Esophagus (tissue), 2 donors: ENCODE measurements around the gene RBM38. TPM values are rescaled to one million over a fixed set of nuclear protein-coding genes. Genes with fewer than 3 reads are reported as not detected.
"Not testable (repeated sequence)": the region's sequence is repeated elsewhere in the genome, so short reads cannot be mapped to it uniquely, and the experiment has no call there.

Experiments
- H3K27ac ChIP-seq, 2 donors: one replicate each; pipeline ENCODE4 v1.5.1; 2013; ENCODE audit warnings: low read depth in 2 of 2, mild to moderate bottlenecking in 2 of 2, inconsistent platforms in 1 of 2, low read length in 1 of 2, moderate library complexity in 1 of 2
- H3K27me3 ChIP-seq, 2 donors: one replicate each; pipeline ENCODE4 v1.6.1; 2013; ENCODE audit warnings: low read length in 2 of 2, control low read depth in 1 of 2, mild to moderate bottlenecking in 1 of 2; ENCODE audit not compliant: insufficient read depth in 2 of 2, control insufficient read depth in 1 of 2
- H3K36me3 ChIP-seq, 2 donors: one replicate each; pipeline ENCODE4 v1.6.1; 2013; ENCODE audit warnings: low read length in 1 of 2; ENCODE audit not compliant: control insufficient read depth in 2 of 2, insufficient read depth in 2 of 2
- H3K4me1 ChIP-seq, 2 donors: one replicate each; pipeline ENCODE4 v1.6.1; 2013; ENCODE audit warnings: low read length in 1 of 2; ENCODE audit not compliant: control insufficient read depth in 2 of 2, insufficient read depth in 2 of 2
- H3K4me3 ChIP-seq, 2 donors: one replicate each; pipeline ENCODE4 v1.5.1; 2013; ENCODE audit warnings: low read length in 2 of 2, mild to moderate bottlenecking in 2 of 2, low read depth in 1 of 2, moderate library complexity in 1 of 2
- H3K9me3 ChIP-seq, 2 donors: one replicate each; pipeline ENCODE4 v1.6.1; 2013; ENCODE audit warnings: mild to moderate bottlenecking in 2 of 2, low read depth in 1 of 2, low read length in 1 of 2, moderate library complexity in 1 of 2; ENCODE audit not compliant: control insufficient read depth in 2 of 2, insufficient read depth in 1 of 2
- WGBS, 2 donors: extraction: QIAGEN DNeasy Blood & Tissue Kit; methylation state at CpG; one replicate each; pipeline ENCODE4 v1.1.7; 2013; 5-methylcytosine and 5-hydroxymethylcytosine counted together
- polyA plus RNA-seq, 2 donors: library from polyadenylated mRNA; stranded (reverse); fragments of 200-250 nt; gene quantifications; one replicate each; pipeline ENCODE4 v1.2.3, GENCODE V29; 2013
- donor health status: healthy with polysubstance abuse.
- donor health status: Bipolar disorder and iron deficiency.

RBM38 gene
- polyA plus RNA-seq: 10 to 100 TPM; 10.9 to 13.8 TPM

DNA sequence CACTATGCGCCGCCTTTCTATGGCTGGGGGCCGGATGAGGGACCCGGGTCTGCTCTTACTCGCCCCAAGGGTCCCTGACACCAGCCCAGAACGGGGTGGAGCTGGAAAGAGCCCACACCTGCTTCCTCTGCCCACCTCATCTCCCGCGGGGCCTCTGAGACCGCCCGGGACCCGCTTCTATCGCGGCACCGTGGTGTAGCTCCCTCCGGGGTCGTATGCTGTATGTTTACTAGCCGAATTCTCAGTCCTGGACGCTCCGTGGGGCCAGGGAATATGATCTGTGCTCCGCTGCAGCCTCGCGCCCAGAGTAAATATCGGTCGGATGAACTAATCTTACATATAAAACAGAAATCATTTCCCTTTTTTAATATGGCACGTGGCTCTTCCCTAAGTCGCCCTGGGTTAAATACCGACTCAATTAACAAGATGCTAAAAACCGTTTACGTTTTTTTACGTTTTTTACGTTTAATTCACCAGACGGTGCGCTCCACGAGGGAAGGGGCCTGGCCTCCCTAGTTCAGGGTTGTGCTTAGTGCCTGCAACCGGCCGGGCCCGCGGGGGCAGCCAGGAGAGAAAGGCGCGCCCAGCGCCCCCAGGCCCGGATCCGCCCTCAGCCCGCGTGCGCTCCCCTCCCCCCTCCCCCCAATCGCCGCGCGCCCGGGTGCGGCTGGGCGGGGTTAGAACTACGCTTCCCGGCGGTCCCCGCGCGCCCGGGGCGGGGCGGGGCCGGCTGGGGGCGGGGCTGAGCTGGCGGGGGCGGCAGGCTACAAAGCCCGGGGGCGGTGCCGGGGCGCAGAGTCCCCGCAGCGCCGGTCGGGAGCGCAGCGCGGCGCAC lies at the start of gene RBM38:
Gene RBM38 (plus strand): TSS at position 793 of the 835 bp plus-strand sequence. CDS start 186 bp downstream, outside the sequence.
- 21 to 24% methylated on average over 71 to 78 of the region's 78 CpGs for WGBS, 2 donors
- H3K4me1 ChIP-seq: peaks cover 5 to 21% of the 10 kb centered on the region in 2 donors

DNA sequence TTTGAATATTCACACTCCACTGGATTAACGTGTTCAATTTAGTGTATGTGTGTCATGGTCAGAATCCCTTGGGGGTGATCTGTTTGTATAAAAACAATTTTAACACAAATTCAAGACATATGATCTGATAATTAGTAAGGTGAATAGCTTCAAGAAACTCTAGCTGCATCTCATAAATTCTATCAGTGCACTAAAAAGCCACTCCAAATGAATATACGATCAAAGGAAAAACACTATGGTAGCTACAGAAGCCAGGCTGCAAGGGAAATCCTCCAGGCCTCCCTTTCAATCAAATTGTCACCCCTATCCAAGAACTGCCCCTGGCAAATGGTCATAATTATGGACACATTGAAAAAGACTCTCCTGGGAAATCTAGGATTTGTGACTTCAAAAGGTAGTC lies 49.5 kb upstream of the RBM38 start:
- H3K4me3 ChIP-seq: no peak overlapping the region
- H3K9me3 ChIP-seq: no peaks in the 10 kb centered on the region
- no peak overlapping the region for H3K27ac ChIP-seq
- H3K4me1 ChIP-seq: no peaks in the 10 kb centered on the region
- H3K36me3 ChIP-seq: no peaks in the 10 kb centered on the region
- no peaks in the 10 kb centered on the region for H3K27me3 ChIP-seq
- WGBS, 2 donors: 77 to 83% methylated on average over 2 of the region's 2 CpGs

More for the DNA sequence above, at the start of gene RBM38:
- peak within 1 kb of the TSS; percentile 64 to 80 for H3K4me3 ChIP-seq
- peak within 1 kb of the TSS; percentile 80 to 85 for H3K27ac ChIP-seq
- peaks cover 5 to 6% of the 10 kb centered on the region in 2 donors for H3K36me3 ChIP-seq
- no peaks in the 10 kb centered on the region for H3K27me3 ChIP-seq
- no peaks in the 10 kb centered on the region for H3K9me3 ChIP-seq

- H3K36me3 ChIP-seq: no peaks in the 10 kb centered on the region
- H3K4me1 ChIP-seq: no peaks in the 10 kb centered on the region
- no peak overlapping the region for H3K27ac ChIP-seq
- 48 to 60% methylated on average over 2 of the region's 2 CpGs for WGBS, 2 donors
- no peak overlapping the region for H3K4me3 ChIP-seq
- no peaks in the 10 kb centered on the region for H3K9me3 ChIP-seq
- H3K27me3 ChIP-seq: no peaks in the 10 kb centered on the region
Observed at GRCh38 chr20:57342829-57343228, 48.4 kb upstream of the RBM38 start.

DNA sequence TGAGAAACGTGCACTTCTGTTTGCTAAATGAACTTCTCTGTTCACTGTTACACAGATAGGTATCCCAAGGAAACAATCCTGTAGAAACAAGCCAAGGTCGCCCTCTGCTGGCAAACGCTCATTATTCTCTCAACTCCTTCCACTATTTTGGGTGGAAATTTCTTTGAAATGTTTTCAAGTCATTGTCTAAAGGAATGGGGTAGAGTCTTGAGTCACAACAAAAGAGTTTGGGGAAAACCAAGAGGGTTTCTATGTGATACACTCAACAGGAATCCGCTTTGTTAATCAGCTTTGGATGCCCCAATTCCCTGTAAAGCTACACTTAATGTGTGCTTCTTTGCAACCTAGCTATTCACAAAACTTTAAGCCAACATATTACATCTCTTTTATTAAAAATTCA lies 44.7 kb upstream of the RBM38 start:
- Histone ChIP-seq H3K9me3 (no peaks in the 10 kb centered on the region), H3K27ac (no peak overlapping the region), H3K36me3 (no peaks in the 10 kb centered on the region), H3K4me3 (no peak overlapping the region), H3K4me1 (no peaks in the 10 kb centered on the region), H3K27me3 (no peaks in the 10 kb centered on the region)
- 1% methylated on average over 4 of the region's 4 CpGs for WGBS, 2 donors

DNA sequence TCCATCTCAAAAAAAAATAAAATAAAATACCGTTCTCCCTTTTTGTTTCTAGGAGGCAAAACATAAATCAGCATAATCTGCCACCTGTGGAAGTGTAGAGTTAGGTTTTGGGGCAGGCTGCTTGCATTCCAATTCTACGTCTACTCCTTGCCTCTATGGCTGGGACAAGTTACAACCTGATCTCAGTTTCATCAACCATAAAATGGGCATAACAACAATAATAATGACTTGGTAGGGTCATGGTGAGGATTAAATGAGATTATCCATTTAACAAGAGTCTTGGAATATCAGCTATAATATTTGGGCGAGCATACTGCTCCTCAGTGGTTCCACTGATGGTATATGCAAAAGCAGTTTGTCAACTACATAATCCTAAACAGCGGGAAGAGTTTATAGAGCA lies 43.8 kb upstream of the RBM38 start:
- Histone ChIP-seq H3K9me3 (no peaks in the 10 kb centered on the region), H3K27me3 (no peaks in the 10 kb centered on the region), H3K36me3 (no peaks in the 10 kb centered on the region), H3K27ac (no peak overlapping the region), H3K4me1 (peaks cover 2 to 5% of the 10 kb centered on the region in 2 donors), H3K4me3 (no peak overlapping the region)
- 63 to 67% methylated on average over 4 of the region's 4 CpGs for WGBS, 2 donors

- H3K4me3 ChIP-seq, H3K4me1 ChIP-seq, H3K27me3 ChIP-seq, H3K27ac ChIP-seq, H3K9me3 ChIP-seq, H3K36me3 ChIP-seq: not testable (repeated sequence)
- WGBS, 2 donors: 76 to 80% methylated on average over 25 to 47 of the region's 47 CpGs
Observed at GRCh38 chr20:57348200-57348921, 42.8 kb upstream of the RBM38 start.

DNA sequence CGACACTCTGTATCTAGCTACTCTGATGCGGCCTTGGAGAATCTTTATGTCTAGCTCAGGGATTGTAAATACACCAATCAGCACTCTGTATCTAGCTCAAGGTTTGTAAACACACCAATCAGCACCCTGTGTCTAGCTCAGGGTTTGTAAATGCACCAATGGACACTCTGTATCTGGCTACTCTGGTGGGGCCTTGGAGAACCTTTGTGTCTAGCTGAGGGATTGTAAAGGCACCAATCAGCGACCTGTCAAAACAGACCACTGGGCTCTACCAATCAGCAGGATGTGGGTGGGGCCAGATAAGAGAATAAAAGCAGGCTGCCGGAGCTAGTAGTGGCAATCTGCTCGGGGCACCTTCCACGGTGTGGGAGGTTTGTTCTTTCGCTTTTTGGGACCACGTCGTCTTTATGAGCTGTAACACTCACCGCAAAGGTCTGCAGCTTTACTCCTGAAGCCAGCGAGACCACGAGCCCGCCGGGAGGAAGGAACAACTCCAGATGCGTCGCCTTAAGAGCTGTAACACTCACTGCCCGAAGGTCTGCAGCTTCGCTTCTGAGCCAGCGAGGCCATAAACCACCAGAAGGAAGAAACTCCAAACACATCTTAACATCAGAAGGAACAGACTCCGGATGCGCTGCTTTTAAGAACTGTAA lies 42.1 kb upstream of the RBM38 start:
- WGBS, 2 donors: 90 to 91% methylated on average over 21 of the region's 21 CpGs
- H3K4me1 ChIP-seq, H3K36me3 ChIP-seq, H3K27me3 ChIP-seq, H3K27ac ChIP-seq, H3K9me3 ChIP-seq, H3K4me3 ChIP-seq: not testable (repeated sequence)

DNA sequence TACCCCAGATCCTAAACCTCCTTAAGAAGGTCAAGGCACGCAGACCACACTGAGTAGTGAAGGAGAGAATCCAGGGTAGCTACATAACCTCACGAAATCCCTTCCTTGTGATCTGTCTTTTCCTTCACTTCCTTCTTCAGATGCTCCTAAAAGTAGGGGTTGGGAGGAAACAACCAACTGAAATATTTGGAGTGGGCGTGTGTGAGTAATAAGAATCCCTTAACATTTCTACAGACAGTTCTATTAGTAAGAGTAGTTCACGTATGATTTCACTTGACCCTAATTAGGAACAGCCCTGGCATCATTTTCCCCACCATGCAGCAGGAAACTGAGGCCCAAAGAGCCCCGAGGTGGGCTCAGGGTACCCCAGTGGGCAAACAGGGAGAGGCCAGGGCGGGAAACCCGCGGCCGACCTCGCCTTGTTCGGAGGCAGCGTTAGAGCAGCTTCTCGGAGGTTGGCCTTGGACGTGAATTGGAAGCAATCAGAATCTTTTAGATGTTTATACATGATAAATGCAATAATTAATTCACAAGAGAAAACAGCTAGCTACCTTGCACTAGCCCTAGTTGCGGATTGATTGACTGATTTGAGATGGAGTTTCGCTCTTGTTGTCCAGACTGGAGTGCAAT lies 41.0 kb upstream of the RBM38 start:
- H3K27ac ChIP-seq: no peak overlapping the region
- 78 to 82% methylated on average over 16 of the region's 16 CpGs for WGBS, 2 donors

GRCh38 chr20:57350726-57351041 lies 40.5 kb upstream of the RBM38 start:
- not testable (repeated sequence) for H3K27me3 ChIP-seq, H3K4me1 ChIP-seq, H3K36me3 ChIP-seq, H3K9me3 ChIP-seq
- peak overlapping the region; percentile 98 for H3K4me3 ChIP-seq
- 17 to 25% methylated on average over 6 to 12 of the region's 24 CpGs for WGBS, 2 donors
- H3K27ac ChIP-seq: peak overlapping the region; percentile 80 to 95

More for the DNA sequence above, 41.0 kb upstream of the RBM38 start:
- no peak overlapping the region for H3K4me3 ChIP-seq
- H3K4me1 ChIP-seq: peaks cover 2 to 6% of the 10 kb centered on the region in 2 donors
- H3K36me3 ChIP-seq: peaks cover 4 to 5% of the 10 kb centered on the region in 2 donors
- H3K27me3 ChIP-seq: no peaks in the 10 kb centered on the region
- no peaks in the 10 kb centered on the region for H3K9me3 ChIP-seq
